Colonic mucosa (tissue), 4 donors: ENCODE measurements around the gene SLC10A3. TPM values are rescaled to one million over a fixed set of nuclear protein-coding genes. Genes with fewer than 3 reads are reported as not detected.

ENCODE experiments used
- DNase-seq: peaks from one replicate; pipeline ENCODE4 v3.0.0-alpha.2; 2020
- H3K27ac ChIP-seq: fragments of 200-600 bp; one replicate; pipeline ENCODE4 v1.8.0; 2021
- H3K27me3 ChIP-seq: fragments of 200-600 bp; one replicate; pipeline ENCODE4 v1.8.0; 2021
- H3K36me3 ChIP-seq: fragments of 200-600 bp; one replicate; pipeline ENCODE4 v1.8.0; 2021
- H3K4me1 ChIP-seq: fragments of 200-600 bp; one replicate; pipeline ENCODE4 v1.8.0; 2021; ENCODE audit warnings: mild to moderate bottlenecking
- H3K4me3 ChIP-seq: fragments of 200-600 bp; one replicate; pipeline ENCODE4 v1.8.0; 2021
- H3K9ac ChIP-seq, 2 donors: one replicate each; pipeline ENCODE4 v1.7.0; 2013; ENCODE audit warnings: control low read depth in 2 of 2, low read depth in 2 of 2, low read length in 2 of 2
- H3K9me3 ChIP-seq: fragments of 200-600 bp; one replicate; pipeline ENCODE4 v1.8.0; 2021
- CTCF ChIP-seq: fragments of 200-600 bp; IDR thresholded peaks from one replicate; pipeline ENCODE4 v1.8.0; 2022; ENCODE audit warnings: antibody characterized with exemption, mild to moderate bottlenecking
- intact Hi-C: fragments of 100-400 bp; cut with DNase I; formaldehyde crosslinking; loops from one replicate; pipeline ENCODE4 v1.14.1; 2022
- total RNA-seq, 2 donors: library from RNA; stranded (reverse); fragmentation: NEBNext Ultra II Directional in 1 of 2; extraction: Animal tissue kit (Norgen Biotek cat#: 25700) in 1 of 2; gene quantifications; one replicate each; pipeline ENCODE4 v1.2.1, GENCODE V29; 2021
- donor health status: healthy.
- donor health status: DM: no; HTN: no; CAD: no.
- donor health status: DM: no; HTN: no; CAD: no.

SLC10A3 gene
- total RNA-seq, 2 donors from 2014 or later: 23.0 to 24.5 TPM

- intact Hi-C loops: no loop called here
- no peak overlapping the region for H3K27ac ChIP-seq
- no peaks in the 10 kb centered on the region for H3K27me3 ChIP-seq
- H3K9me3 ChIP-seq: no peaks in the 10 kb centered on the region
- TF ChIP-seq CTCF: no peak
- H3K36me3 ChIP-seq: no peaks in the 10 kb centered on the region
- H3K4me3 ChIP-seq: no peak overlapping the region
- no peak overlapping the region for H3K9ac ChIP-seq
- DNase-seq: no peak
- no peaks in the 10 kb centered on the region for H3K4me1 ChIP-seq
These were observed 18.4 kb downstream of the SLC10A3 start for GRCh38 chrX:154471839-154472684.

- H3K27me3 ChIP-seq: no peaks in the 10 kb centered on the region
- H3K36me3 ChIP-seq: no peaks in the 10 kb centered on the region
- H3K4me1 ChIP-seq: no peaks in the 10 kb centered on the region
- intact Hi-C loops: no loop called here
- no peak for DNase-seq
- no peak overlapping the region for H3K4me3 ChIP-seq
- H3K9me3 ChIP-seq: no peaks in the 10 kb centered on the region
- no peak overlapping the region for H3K27ac ChIP-seq
- TF ChIP-seq CTCF: no peak
- H3K9ac ChIP-seq: no peak overlapping the region
These were observed 19.4 kb downstream of the SLC10A3 start for GRCh38 chrX:154470914-154471568.

GRCh38 chrX:154470434-154470833, 20.0 kb downstream of the SLC10A3 start:
- H3K36me3 ChIP-seq: no peaks in the 10 kb centered on the region
- no peak for TF ChIP-seq CTCF
- H3K4me3 ChIP-seq: no peak overlapping the region
- no peaks in the 10 kb centered on the region for H3K9me3 ChIP-seq
- intact Hi-C loops: no loop called here
- no peaks in the 10 kb centered on the region for H3K27me3 ChIP-seq
- DNase-seq: no peak
- H3K4me1 ChIP-seq: no peaks in the 10 kb centered on the region
- H3K27ac ChIP-seq: no peak overlapping the region
- H3K9ac ChIP-seq: no peak overlapping the region

GRCh38 chrX:154469880-154470279, 20.5 kb downstream of the SLC10A3 start:
- Histone ChIP-seq H3K27me3 (no peaks in the 10 kb centered on the region), H3K4me3 (no peak overlapping the region), H3K9me3 (no peaks in the 10 kb centered on the region), H3K36me3 (no peaks in the 10 kb centered on the region), H3K9ac (no peak overlapping the region), H3K4me1 (no peaks in the 10 kb centered on the region), H3K27ac (no peak overlapping the region)
- no peak for TF ChIP-seq CTCF
- DNase-seq: no peak
- intact Hi-C loops: no loop called here

- H3K4me1 ChIP-seq: no peaks in the 10 kb centered on the region
- no peaks in the 10 kb centered on the region for H3K36me3 ChIP-seq
- DNase-seq: no peak
- no peak for TF ChIP-seq CTCF
- no peaks in the 10 kb centered on the region for H3K9me3 ChIP-seq
- H3K27ac ChIP-seq: no peak overlapping the region
- H3K4me3 ChIP-seq: no peak overlapping the region
- no peaks in the 10 kb centered on the region for H3K27me3 ChIP-seq
- intact Hi-C loops: no loop called here
- no peak overlapping the region for H3K9ac ChIP-seq
These were observed 21.3 kb downstream of the SLC10A3 start for GRCh38 chrX:154469114-154469513.
